A673 (cell line): ENCODE results near the gene PIK3C2B. TPM values are rescaled to one million over a fixed set of nuclear protein-coding genes. Genes with fewer than 3 reads are reported as not detected.
A peak's percentile ranks its signal among the peaks of the same experiment; 100 is the strongest.

ENCODE experiments used
- BruUV-seq: library from RNA; stranded (reverse); fragments of 400-500 nt; replicated peaks from 2 replicates; lab custom pipeline; 2021; lab: Mats Ljungman, UMichigan
- CTCF ChIA-PET: fragments of 300-600 bp; sonication (Branson Sonifier 250); formaldehyde crosslinking; loops from one replicate; lab custom pipeline; 2022; ENCODE audit warnings: antibody characterized with exemption; lab: Charles Lee
- POLR2A ChIA-PET: fragments of 300-600 bp; sonication (Branson Sonifier 250); formaldehyde crosslinking; loops from one replicate; lab custom pipeline; 2022; ENCODE audit warnings: antibody characterized with exemption; ENCODE audit not compliant: low non-redundant PET; lab: Charles Lee
- DNase-seq: peaks from one replicate; pipeline ENCODE4 v3.0.0-alpha.2; 2015; ENCODE audit warnings: low spot score
- H3K27ac ChIP-seq: fragments of 200-600 bp; sonication (generic); 2 replicates; pipeline ENCODE4 v1.5.1; 2016; ENCODE audit warnings: mixed run types, low read depth, mild to moderate bottlenecking, mixed read lengths, antibody characterized with exemption, low read length; ENCODE audit not compliant: poor library complexity, severe bottlenecking
- H3K27me3 ChIP-seq: fragments of 200-600 bp; sonication (generic); replicated peaks from 2 replicates; pipeline ENCODE4 v1.6.1; 2017; ENCODE audit warnings: mixed run types, low read depth, mild to moderate bottlenecking, mixed read lengths, antibody characterized with exemption, low read length; ENCODE audit not compliant: insufficient read depth, poor library complexity
- H3K36me3 ChIP-seq: fragments of 200-600 bp; sonication (generic); 2 replicates; pipeline ENCODE4 v1.6.1; 2016; ENCODE audit warnings: mixed run types, mild to moderate bottlenecking, mixed read lengths, antibody characterized with exemption, low read length; ENCODE audit not compliant: insufficient read depth, poor library complexity, severe bottlenecking
- H3K4me1 ChIP-seq: fragments of 200-600 bp; sonication (generic); 2 replicates; pipeline ENCODE4 v1.6.1; 2017; ENCODE audit warnings: mixed run types, mild to moderate bottlenecking, mixed read lengths, antibody characterized with exemption, low read length; ENCODE audit not compliant: insufficient read depth, poor library complexity, severe bottlenecking
- H3K4me3 ChIP-seq: fragments of 200-600 bp; sonication (generic); 2 replicates; pipeline ENCODE4 v1.5.1; 2016; ENCODE audit warnings: low read depth, mixed run types, mild to moderate bottlenecking, mixed read lengths, low read length; ENCODE audit not compliant: poor library complexity, severe bottlenecking
- H3K9me3 ChIP-seq: fragments of 200-600 bp; sonication (generic); 2 replicates; pipeline ENCODE4 v1.6.1; 2016; ENCODE audit warnings: mixed run types, low read depth, mild to moderate bottlenecking, mixed read lengths, antibody characterized with exemption, low read length; ENCODE audit not compliant: poor library complexity, severe bottlenecking
- CTCF ChIP-seq: fragments of 300-800, 200-600 bp; sonication (generic); conservative IDR thresholded peaks from 2 replicates; pipeline ENCODE4 v1.5.1; 2017; ENCODE audit warnings: low read depth, mild to moderate bottlenecking, antibody characterized with exemption, low read length, moderate library complexity, mixed read lengths
- EZH2 ChIP-seq: fragments of 200-600 bp; sonication (generic); IDR thresholded peaks from 2 replicates; pipeline ENCODE4 v1.6.1; 2017; ENCODE audit warnings: borderline replicate concordance, low read depth, mild to moderate bottlenecking, mixed read lengths, antibody characterized with exemption, low read length; ENCODE audit not compliant: poor library complexity, severe bottlenecking
- intact Hi-C: fragments of 100-400 bp; cut with micrococcal nuclease; formaldehyde crosslinking; loops from one replicate; pipeline ENCODE4 v1.10.0; 2022; ENCODE audit not compliant: unreplicated experiment
- total RNA-seq: library from RNA; stranded (reverse); gene quantifications from 2 replicates; pipeline ENCODE4 v1.2.3, GENCODE V29; 2021

PIK3C2B gene
- total RNA-seq, 1 experiment from 2014 or later, result 18.0 TPM

- H3K27me3 ChIP-seq, result no peaks in the 10 kb centered on the region
- H3K27ac ChIP-seq, result peak overlapping the region; percentile 54
- intact Hi-C loops, result no loop called here
- peaks cover 78% of the 10 kb centered on the region for H3K4me1 ChIP-seq
- H3K4me3 ChIP-seq, result no peak overlapping the region
- BruUV-seq, result no TSS peak
- no peak for DNase-seq
- no peaks in the 10 kb centered on the region for H3K9me3 ChIP-seq
- ChIA-PET CTCF (no interaction called here), POLR2A (no interaction called here)
- TF ChIP-seq CTCF (no peak), EZH2 (no peak)
- no peaks in the 10 kb centered on the region for H3K36me3 ChIP-seq
These were observed 36.9 kb downstream of the PIK3C2B start for GRCh38 chr1:204457666-204458065.

DNA sequence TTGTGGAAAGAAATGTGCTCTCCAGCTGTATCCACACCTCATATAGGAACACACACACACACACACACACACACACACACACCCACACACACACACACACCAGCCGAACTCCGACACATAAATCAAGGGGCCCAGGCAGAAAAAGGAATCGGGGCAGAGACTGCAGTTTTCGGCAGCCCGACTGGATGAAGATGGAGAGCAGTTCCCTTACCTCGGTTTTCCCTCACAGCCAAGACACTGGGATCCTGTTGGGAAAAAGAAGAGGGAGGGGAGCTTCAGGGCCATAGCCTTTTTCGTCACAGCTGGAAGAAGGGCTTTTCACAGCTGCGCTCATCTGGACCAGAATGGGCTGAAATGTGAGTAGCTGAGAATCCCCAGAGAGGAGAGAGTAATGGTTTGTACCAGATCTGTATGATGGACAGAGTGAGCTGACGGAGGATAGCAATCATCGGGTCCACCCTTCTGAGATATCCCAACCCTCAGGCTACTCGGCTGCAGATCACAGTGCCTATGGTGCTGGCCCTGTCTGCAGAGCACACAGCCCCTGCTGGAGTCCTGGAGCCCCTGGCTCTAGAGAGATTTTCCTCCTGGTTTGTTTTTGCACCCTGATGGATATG is 37.7 kb downstream of the PIK3C2B start:
- Histone ChIP-seq H3K4me1 (peaks cover 80% of the 10 kb centered on the region), H3K9me3 (no peaks in the 10 kb centered on the region), H3K27ac (peak overlapping the region; percentile 54), H3K27me3 (no peaks in the 10 kb centered on the region), H3K4me3 (no peak overlapping the region), H3K36me3 (no peaks in the 10 kb centered on the region)
- no TSS peak for BruUV-seq
- ChIA-PET POLR2A (no interaction called here), CTCF (interaction anchor here (0.8 to 0.9 kb wide), 2 partner anchors 25 to 46 kb away, joined by 3 to 5 read pairs; no protein-coding TSS in a partner anchor)
- intact Hi-C loops, result no loop called here
- no peak for TF ChIP-seq CTCF
- TF ChIP-seq EZH2, result no peak
- DNase-seq, result peak; percentile 80

DNA sequence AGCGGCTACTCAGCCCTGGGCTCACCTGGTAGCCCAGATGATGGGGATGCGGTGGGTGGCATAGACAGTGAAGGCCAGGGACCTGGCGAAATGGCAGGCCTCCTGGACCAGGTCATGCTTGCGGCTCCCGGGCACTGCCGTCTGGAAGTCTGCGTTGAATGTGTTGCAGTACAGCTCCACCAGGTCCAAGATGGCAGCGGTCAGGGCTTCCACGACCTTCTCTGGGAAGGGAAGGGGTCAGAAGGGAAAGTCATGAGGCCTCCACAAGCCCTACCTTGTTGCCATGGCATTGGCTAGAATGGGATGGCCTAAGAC is 38.8 kb downstream of the PIK3C2B start:
- intact Hi-C loops, result no loop called here
- Histone ChIP-seq H3K27me3 (no peaks in the 10 kb centered on the region), H3K4me1 (peaks cover 81% of the 10 kb centered on the region), H3K36me3 (no peaks in the 10 kb centered on the region), H3K27ac (no peak overlapping the region), H3K4me3 (no peak overlapping the region), H3K9me3 (no peaks in the 10 kb centered on the region)
- no peak for DNase-seq
- POLR2A ChIA-PET, result no interaction called here
- TF ChIP-seq CTCF (no peak), EZH2 (no peak)
- BruUV-seq, result no TSS peak
- CTCF ChIA-PET, result interaction anchor here (0.6 to 0.7 kb wide), 2 partner anchors 9 to 39 kb away, joined by 3 to 4 read pairs; partner anchors contain the start of gene PIK3C2B
